ENCODE measurements around the gene FARSA. TPM values are rescaled to one million over a fixed set of nuclear protein-coding genes. Genes with fewer than 3 reads are reported as not detected.

The FARSA gene
- polyA plus RNA-seq, 4 donors = 32.4 to 74.4 (median 48.9) TPM

GRCh38 chr19:12944104-12944674, 10.7 kb upstream of the FARSA start:
- H3K4me3 ChIP-seq (ENCODE audit: low read depth in 1 of 3, low read length in 3 of 3) = no peak overlapping the region
- H3K27ac ChIP-seq (ENCODE audit: low read depth in 1 of 3, low read length in 2 of 3) = peak overlapping the region in 1 of 3 donors; percentile 95
- DNase-seq (no peak), FAIRE-seq (no peak)
- peaks cover 2 to 32% (median 7%) of the 10 kb centered on the region in 3 donors for H3K4me1 ChIP-seq (ENCODE audit: control insufficient read depth in 3 of 3, insufficient read depth in 2 of 3, low read depth in 1 of 3, low read length in 2 of 3)
- peaks cover 23 to 84% (median 23%) of the 10 kb centered on the region in 3 donors for H3K36me3 ChIP-seq (ENCODE audit: control insufficient read depth in 3 of 3, insufficient read depth in 2 of 3, low read depth in 1 of 3, low read length in 3 of 3)
- 38 to 58% (median 53%) methylated on average over 2 of the region's 2 CpGs for WGBS, 3 donors
- no peaks in the 10 kb centered on the region for H3K9me3 ChIP-seq (ENCODE audit: control insufficient read depth in 2 of 2, insufficient read depth in 1 of 2, low read depth in 1 of 2, low read length in 1 of 2)
- H3K27me3 ChIP-seq (ENCODE audit: control insufficient read depth in 3 of 3, insufficient read depth in 3 of 3, low read length in 3 of 3) = no peaks in the 10 kb centered on the region

- Histone ChIP-seq H3K27ac (ENCODE audit: low read depth in 1 of 3, low read length in 2 of 3) (peak overlapping the region in 1 of 3 donors; percentile 0), H3K27me3 (ENCODE audit: control insufficient read depth in 3 of 3, insufficient read depth in 3 of 3, low read length in 3 of 3) (no peaks in the 10 kb centered on the region), H3K9me3 (ENCODE audit: control insufficient read depth in 2 of 2, insufficient read depth in 1 of 2, low read depth in 1 of 2, low read length in 1 of 2) (no peaks in the 10 kb centered on the region), H3K4me3 (ENCODE audit: low read depth in 1 of 3, low read length in 3 of 3) (no peak overlapping the region), H3K4me1 (ENCODE audit: control insufficient read depth in 3 of 3, insufficient read depth in 2 of 3, low read depth in 1 of 3, low read length in 2 of 3) (peaks cover 2 to 32% (median 7%) of the 10 kb centered on the region in 3 donors), H3K36me3 (ENCODE audit: control insufficient read depth in 3 of 3, insufficient read depth in 2 of 3, low read depth in 1 of 3, low read length in 3 of 3) (peaks cover 17 to 83% (median 20%) of the 10 kb centered on the region in 3 donors)
- whole genome bisulfite sequencing, 3 donors = 58 to 77% (median 73%) methylated on average over 13 to 18 of the region's 18 CpGs
- DNase-seq (no peak), FAIRE-seq (no peak)
These were observed 10.0 kb upstream of the FARSA start for GRCh38 chr19:12943437-12944044.

- 75 to 83% (median 75%) methylated on average over 2 of the region's 2 CpGs for WGBS, 3 donors
- FAIRE-seq (no peak), DNase-seq (no peak)
- Histone ChIP-seq H3K27me3 (ENCODE audit: control insufficient read depth in 3 of 3, insufficient read depth in 3 of 3, low read length in 3 of 3) (no peaks in the 10 kb centered on the region), H3K27ac (ENCODE audit: low read depth in 1 of 3, low read length in 2 of 3) (peak overlapping the region in 1 of 3 donors; percentile 44), H3K4me1 (ENCODE audit: control insufficient read depth in 3 of 3, insufficient read depth in 2 of 3, low read depth in 1 of 3, low read length in 2 of 3) (peaks cover 2 to 30% (median 7%) of the 10 kb centered on the region in 3 donors), H3K36me3 (ENCODE audit: control insufficient read depth in 3 of 3, insufficient read depth in 2 of 3, low read depth in 1 of 3, low read length in 3 of 3) (peaks cover 15 to 66% (median 18%) of the 10 kb centered on the region in 3 donors), H3K4me3 (ENCODE audit: low read depth in 1 of 3, low read length in 3 of 3) (peak overlapping the region in 1 of 3 donors; percentile 95), H3K9me3 (ENCODE audit: control insufficient read depth in 2 of 2, insufficient read depth in 1 of 2, low read depth in 1 of 2, low read length in 1 of 2) (no peaks in the 10 kb centered on the region)
These were observed 7.4 kb upstream of the FARSA start for GRCh38 chr19:12940897-12941296.

GRCh38 chr19:12939975-12940423, 6.5 kb upstream of the FARSA start:
- Histone ChIP-seq H3K4me3 (ENCODE audit: low read depth in 1 of 3, low read length in 3 of 3) (peak overlapping the region; percentile 79 to 95 (median 87)), H3K27ac (ENCODE audit: low read depth in 1 of 3, low read length in 2 of 3) (peak overlapping the region in 2 of 3 donors; percentile 37 to 44), H3K27me3 (ENCODE audit: control insufficient read depth in 3 of 3, insufficient read depth in 3 of 3, low read length in 3 of 3) (no peaks in the 10 kb centered on the region), H3K4me1 (ENCODE audit: control insufficient read depth in 3 of 3, insufficient read depth in 2 of 3, low read depth in 1 of 3, low read length in 2 of 3) (peaks cover 2 to 30% (median 7%) of the 10 kb centered on the region in 3 donors), H3K9me3 (ENCODE audit: control insufficient read depth in 2 of 2, insufficient read depth in 1 of 2, low read depth in 1 of 2, low read length in 1 of 2) (no peaks in the 10 kb centered on the region), H3K36me3 (ENCODE audit: control insufficient read depth in 3 of 3, insufficient read depth in 2 of 3, low read depth in 1 of 3, low read length in 3 of 3) (peaks cover 15 to 62% (median 18%) of the 10 kb centered on the region in 3 donors)
- WGBS, 3 donors = 22 to 42% (median 24%) methylated on average over 10 of the region's 10 CpGs
- DNase-seq (no peak), FAIRE-seq (no peak)

GRCh38 chr19:12938779-12939601, 5.5 kb upstream of the FARSA start:
- FAIRE-seq = no peak

GRCh38 chr19:12937927-12938778, 4.6 kb upstream of the FARSA start, which contains the start of gene CALR:
CALR (plus strand) TSS chr19:12938609; CDS start chr19:12938680, 71 bp downstream.
- Histone ChIP-seq H3K9me3 (ENCODE audit: control insufficient read depth in 2 of 2, insufficient read depth in 1 of 2, low read depth in 1 of 2, low read length in 1 of 2) (no peaks in the 10 kb centered on the region), H3K36me3 (ENCODE audit: control insufficient read depth in 3 of 3, insufficient read depth in 2 of 3, low read depth in 1 of 3, low read length in 3 of 3) (peaks cover 6 to 44% (median 12%) of the 10 kb centered on the region in 3 donors), H3K27me3 (ENCODE audit: control insufficient read depth in 3 of 3, insufficient read depth in 3 of 3, low read length in 3 of 3) (no peaks in the 10 kb centered on the region), H3K4me1 (ENCODE audit: control insufficient read depth in 3 of 3, insufficient read depth in 2 of 3, low read depth in 1 of 3, low read length in 2 of 3) (peaks cover 2 to 32% (median 7%) of the 10 kb centered on the region in 3 donors), H3K4me3 (ENCODE audit: low read depth in 1 of 3, low read length in 3 of 3) (peak within 1 kb of the TSS; percentile 79 to 95 (median 87)), H3K27ac (ENCODE audit: low read depth in 1 of 3, low read length in 2 of 3) (peak within 1 kb of the TSS; percentile 58 to 92 (median 69))
- 0% methylated on average over 52 to 63 of the region's 63 CpGs for WGBS, 3 donors
- FAIRE-seq = peak; percentile 39
- DNase-seq = peak; percentile 99 to 100

More at GRCh38 chr19:12938779-12939601, 5.5 kb upstream of the FARSA start:
- Histone ChIP-seq H3K27me3 (ENCODE audit: control insufficient read depth in 3 of 3, insufficient read depth in 3 of 3, low read length in 3 of 3) (no peaks in the 10 kb centered on the region), H3K4me1 (ENCODE audit: control insufficient read depth in 3 of 3, insufficient read depth in 2 of 3, low read depth in 1 of 3, low read length in 2 of 3) (peaks cover 2 to 30% (median 7%) of the 10 kb centered on the region in 3 donors), H3K4me3 (ENCODE audit: low read depth in 1 of 3, low read length in 3 of 3) (peak overlapping the region; percentile 79 to 95 (median 87)), H3K9me3 (ENCODE audit: control insufficient read depth in 2 of 2, insufficient read depth in 1 of 2, low read depth in 1 of 2, low read length in 1 of 2) (no peaks in the 10 kb centered on the region), H3K36me3 (ENCODE audit: control insufficient read depth in 3 of 3, insufficient read depth in 2 of 3, low read depth in 1 of 3, low read length in 3 of 3) (peaks cover 12 to 52% (median 12%) of the 10 kb centered on the region in 3 donors), H3K27ac (ENCODE audit: low read depth in 1 of 3, low read length in 2 of 3) (peak overlapping the region; percentile 49 to 92 (median 69))
- DNase-seq = peak in 1 of 2 donors; percentile 46
- 0% methylated on average over 54 of the region's 54 CpGs for whole genome bisulfite sequencing, 3 donors

- H3K9me3 ChIP-seq (ENCODE audit: control insufficient read depth in 2 of 2, insufficient read depth in 1 of 2, low read depth in 1 of 2, low read length in 1 of 2) = no peaks in the 10 kb centered on the region
- FAIRE-seq (no peak), DNase-seq (peak in 1 of 2 donors; percentile 60)
- WGBS, 3 donors = 19 to 26% (median 24%) methylated on average over 22 to 23 of the region's 23 CpGs
- H3K27me3 ChIP-seq (ENCODE audit: control insufficient read depth in 3 of 3, insufficient read depth in 3 of 3, low read length in 3 of 3) = no peaks in the 10 kb centered on the region
- H3K4me3 ChIP-seq (ENCODE audit: low read depth in 1 of 3, low read length in 3 of 3) = peak overlapping the region in 2 of 3 donors; percentile 52 to 79
- peak overlapping the region in 2 of 3 donors; percentile 43 to 58 for H3K27ac ChIP-seq (ENCODE audit: low read depth in 1 of 3, low read length in 2 of 3)
- H3K36me3 ChIP-seq (ENCODE audit: control insufficient read depth in 3 of 3, insufficient read depth in 2 of 3, low read depth in 1 of 3, low read length in 3 of 3) = peaks cover 6 to 35% (median 12%) of the 10 kb centered on the region in 3 donors
- H3K4me1 ChIP-seq (ENCODE audit: control insufficient read depth in 3 of 3, insufficient read depth in 2 of 3, low read depth in 1 of 3, low read length in 2 of 3) = peaks cover 2 to 32% (median 7%) of the 10 kb centered on the region in 3 donors
These were observed 3.8 kb upstream of the FARSA start for GRCh38 chr19:12937093-12937926.

All from small intestine (tissue), 7 donors.